Measurements from ENCODE around the gene LRRC28. TPM values are rescaled to one million over a fixed set of nuclear protein-coding genes. Genes with fewer than 3 reads are reported as not detected.

The LRRC28 gene
- total and polyA plus RNA-seq, 12 donors, result 3.0 to 31.9 (median 22.5) TPM

DNA sequence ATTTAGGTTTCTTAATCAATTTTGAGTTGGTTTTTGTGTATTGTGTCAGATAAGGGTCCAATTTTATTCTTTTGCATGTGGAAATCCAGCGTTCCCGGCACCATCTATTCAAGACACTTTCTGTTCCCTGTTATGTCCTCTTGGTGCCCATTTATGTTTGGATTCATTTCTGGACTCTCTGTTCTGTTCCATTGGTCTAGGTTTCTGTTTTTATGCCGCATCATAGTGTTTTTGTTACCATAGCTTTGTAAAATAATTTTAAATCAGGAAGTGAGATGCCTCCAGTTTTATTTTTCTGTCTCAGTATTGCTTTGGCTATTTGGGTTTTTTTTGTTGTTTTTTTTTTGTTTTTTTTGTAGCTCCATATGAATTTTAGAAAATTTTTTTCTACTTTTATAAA, 97.1 kb downstream of the LRRC28 start:
- no peak overlapping the region for H3K27ac ChIP-seq
- DNase-seq, result no peak
- H3K4me1 ChIP-seq, result peaks cover 0 to 14% (median 4%) of the 10 kb centered on the region in 9 donors
- no peaks in the 10 kb centered on the region for H3K9me3 ChIP-seq
- H3K4me3 ChIP-seq, result no peak overlapping the region
- WGBS, 2 donors, result 97 to 98% methylated on average over 3 of the region's 3 CpGs
- intact Hi-C loops (cut with DNase I), result loop anchor here in 1 of 10 donors (10.0 kb wide), 1 partner anchor 64 kb away; no protein-coding TSS in a partner anchor
- TF ChIP-seq, protein P1, sequence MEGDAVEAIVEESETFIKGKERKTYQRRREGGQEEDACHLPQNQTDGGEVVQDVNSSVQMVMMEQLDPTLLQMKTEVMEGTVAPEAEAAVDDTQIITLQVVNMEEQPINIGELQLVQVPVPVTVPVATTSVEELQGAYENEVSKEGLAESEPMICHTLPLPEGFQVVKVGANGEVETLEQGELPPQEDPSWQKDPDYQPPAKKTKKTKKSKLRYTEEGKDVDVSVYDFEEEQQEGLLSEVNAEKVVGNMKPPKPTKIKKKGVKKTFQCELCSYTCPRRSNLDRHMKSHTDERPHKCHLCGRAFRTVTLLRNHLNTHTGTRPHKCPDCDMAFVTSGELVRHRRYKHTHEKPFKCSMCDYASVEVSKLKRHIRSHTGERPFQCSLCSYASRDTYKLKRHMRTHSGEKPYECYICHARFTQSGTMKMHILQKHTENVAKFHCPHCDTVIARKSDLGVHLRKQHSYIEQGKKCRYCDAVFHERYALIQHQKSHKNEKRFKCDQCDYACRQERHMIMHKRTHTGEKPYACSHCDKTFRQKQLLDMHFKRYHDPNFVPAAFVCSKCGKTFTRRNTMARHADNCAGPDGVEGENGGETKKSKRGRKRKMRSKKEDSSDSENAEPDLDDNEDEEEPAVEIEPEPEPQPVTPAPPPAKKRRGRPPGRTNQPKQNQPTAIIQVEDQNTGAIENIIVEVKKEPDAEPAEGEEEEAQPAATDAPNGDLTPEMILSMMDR (IDR thresholded peaks at IDR 0.05), result no peak
- ATAC-seq, result no peak
- H3K27me3 ChIP-seq, result no peaks in the 10 kb centered on the region
- H3K36me3 ChIP-seq, result peaks cover 0 to 12% (median 0%) of the 10 kb centered on the region in 9 donors

DNA sequence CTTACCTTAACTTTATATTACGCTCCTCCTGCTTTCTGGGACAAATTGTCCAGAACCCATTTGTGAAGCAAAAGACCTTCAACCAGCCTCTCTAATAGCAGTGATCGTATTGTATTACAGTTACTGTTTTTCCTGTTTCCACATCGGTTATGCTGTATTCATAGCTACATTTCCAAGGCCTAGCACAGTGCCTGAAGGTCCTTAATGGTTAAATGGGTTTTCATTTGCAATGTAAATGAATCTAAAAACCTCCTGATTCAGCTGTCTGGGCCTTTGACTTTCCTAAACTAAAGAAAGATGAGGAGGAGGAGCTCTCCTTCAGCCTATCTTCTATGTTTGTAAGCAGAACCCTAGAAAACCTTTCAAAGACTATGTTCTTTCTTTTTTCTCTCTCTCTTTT, 99.1 kb downstream of the LRRC28 start:
- no peak for ATAC-seq
- no peak for DNase-seq
- Histone ChIP-seq H3K4me1 (no peaks in the 10 kb centered on the region), H3K4me3 (no peak overlapping the region), H3K27ac (no peak overlapping the region), H3K9me3 (no peaks in the 10 kb centered on the region), H3K36me3 (peaks cover 0 to 19% (median 2%) of the 10 kb centered on the region in 9 donors), H3K27me3 (no peaks in the 10 kb centered on the region)
- TF ChIP-seq, protein P1 (IDR thresholded peaks at IDR 0.05), result no peak
- intact Hi-C loops (cut with DNase I), result no loop called here
- 91 to 95% methylated on average over 3 of the region's 3 CpGs for whole genome bisulfite sequencing, 2 donors

DNA sequence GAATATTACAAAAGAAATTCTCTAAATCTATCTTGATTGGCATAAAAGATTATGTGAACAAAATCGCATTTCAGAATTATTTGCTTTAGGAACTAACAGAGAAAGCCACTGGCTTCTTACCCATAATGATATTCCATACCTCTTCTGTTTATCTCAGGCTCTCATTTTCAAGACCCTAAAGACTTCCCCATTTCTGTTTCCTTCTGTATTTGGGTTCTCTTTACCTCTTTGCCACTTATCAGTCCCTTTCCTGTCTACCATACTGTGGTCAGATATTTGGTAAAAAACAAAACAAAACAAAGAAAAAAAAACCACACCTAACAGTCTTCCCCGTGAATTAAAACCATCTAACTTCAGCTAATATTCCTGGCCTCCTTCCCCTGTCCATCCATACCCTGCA, 108.5 kb downstream of the LRRC28 start:
- H3K9me3 ChIP-seq, result no peaks in the 10 kb centered on the region
- H3K27me3 ChIP-seq, result no peaks in the 10 kb centered on the region
- TF ChIP-seq, protein P1 (IDR thresholded peaks at IDR 0.05), result no peak
- WGBS, 2 donors, result 87 to 95% methylated on average over 2 of the region's 2 CpGs
- intact Hi-C loops (cut with DNase I), result loop anchor here in 4 of 10 donors (5.0 to 10.0 kb wide), 2 partner anchors 65 to 77 kb away; no protein-coding TSS in a partner anchor
- H3K36me3 ChIP-seq, result peaks cover 0 to 30% (median 5%) of the 10 kb centered on the region in 9 donors
- no peak for ATAC-seq
- H3K4me1 ChIP-seq, result no peaks in the 10 kb centered on the region
- H3K27ac ChIP-seq, result no peak overlapping the region
- no peak overlapping the region for H3K4me3 ChIP-seq
- DNase-seq, result no peak

DNA sequence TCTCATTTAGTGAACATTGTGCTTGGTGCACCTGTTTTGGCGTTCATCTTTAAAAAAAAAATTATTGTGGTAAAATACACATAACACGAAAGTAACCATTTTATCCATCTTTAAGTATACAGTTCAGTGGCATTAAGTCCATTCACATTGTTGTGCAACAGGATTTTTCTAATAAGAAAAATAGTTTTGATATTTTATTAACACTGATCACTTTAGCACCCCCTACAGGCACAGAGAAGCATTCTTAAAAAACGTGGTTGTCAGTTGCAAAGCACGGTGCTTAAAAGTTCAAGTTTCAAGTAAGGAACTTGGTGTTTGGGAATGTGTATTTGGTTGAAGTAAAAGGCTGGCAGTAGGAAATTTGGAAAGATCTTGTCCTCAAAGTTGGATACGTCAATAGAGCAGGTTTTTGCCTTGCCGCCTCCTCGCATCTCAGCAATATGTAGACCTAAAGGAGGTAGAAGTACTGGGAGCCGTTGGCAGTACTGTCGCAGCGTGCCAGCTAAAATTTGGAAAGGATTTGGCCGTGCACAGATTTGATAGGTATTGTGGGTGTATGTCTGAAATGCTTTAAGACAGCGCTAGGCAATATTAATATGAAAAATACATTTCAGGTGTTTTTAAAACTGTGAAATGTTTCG, 110.4 kb downstream of the LRRC28 start:
- WGBS, 2 donors, result 90 to 91% methylated on average over 13 of the region's 13 CpGs
- DNase-seq, result no peak
- Histone ChIP-seq H3K4me1 (no peaks in the 10 kb centered on the region), H3K27ac (no peak overlapping the region), H3K27me3 (no peaks in the 10 kb centered on the region), H3K9me3 (peaks cover 0 to 7% (median 0%) of the 10 kb centered on the region in 11 donors), H3K36me3 (peaks cover 0 to 21% (median 0%) of the 10 kb centered on the region in 9 donors), H3K4me3 (no peak overlapping the region)
- TF ChIP-seq, protein P1 (IDR thresholded peaks at IDR 0.05), result peak; percentile 19 to 62 (median 48)
- intact Hi-C loops (cut with DNase I), result loop anchor here in 4 of 10 donors (5.0 to 10.0 kb wide), 2 partner anchors 67 to 79 kb away; no protein-coding TSS in a partner anchor
- ATAC-seq, result no peak
